ENCODE data around the gene TBC1D2. TPM values are rescaled to one million over a fixed set of nuclear protein-coding genes. Genes with fewer than 3 reads are reported as not detected.

TBC1D2 gene, protein sequence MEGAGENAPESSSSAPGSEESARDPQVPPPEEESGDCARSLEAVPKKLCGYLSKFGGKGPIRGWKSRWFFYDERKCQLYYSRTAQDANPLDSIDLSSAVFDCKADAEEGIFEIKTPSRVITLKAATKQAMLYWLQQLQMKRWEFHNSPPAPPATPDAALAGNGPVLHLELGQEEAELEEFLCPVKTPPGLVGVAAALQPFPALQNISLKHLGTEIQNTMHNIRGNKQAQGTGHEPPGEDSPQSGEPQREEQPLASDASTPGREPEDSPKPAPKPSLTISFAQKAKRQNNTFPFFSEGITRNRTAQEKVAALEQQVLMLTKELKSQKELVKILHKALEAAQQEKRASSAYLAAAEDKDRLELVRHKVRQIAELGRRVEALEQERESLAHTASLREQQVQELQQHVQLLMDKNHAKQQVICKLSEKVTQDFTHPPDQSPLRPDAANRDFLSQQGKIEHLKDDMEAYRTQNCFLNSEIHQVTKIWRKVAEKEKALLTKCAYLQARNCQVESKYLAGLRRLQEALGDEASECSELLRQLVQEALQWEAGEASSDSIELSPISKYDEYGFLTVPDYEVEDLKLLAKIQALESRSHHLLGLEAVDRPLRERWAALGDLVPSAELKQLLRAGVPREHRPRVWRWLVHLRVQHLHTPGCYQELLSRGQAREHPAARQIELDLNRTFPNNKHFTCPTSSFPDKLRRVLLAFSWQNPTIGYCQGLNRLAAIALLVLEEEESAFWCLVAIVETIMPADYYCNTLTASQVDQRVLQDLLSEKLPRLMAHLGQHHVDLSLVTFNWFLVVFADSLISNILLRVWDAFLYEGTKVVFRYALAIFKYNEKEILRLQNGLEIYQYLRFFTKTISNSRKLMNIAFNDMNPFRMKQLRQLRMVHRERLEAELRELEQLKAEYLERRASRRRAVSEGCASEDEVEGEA
- total RNA-seq = 60.1 and 194 TPM in 2 replicates

DNA sequence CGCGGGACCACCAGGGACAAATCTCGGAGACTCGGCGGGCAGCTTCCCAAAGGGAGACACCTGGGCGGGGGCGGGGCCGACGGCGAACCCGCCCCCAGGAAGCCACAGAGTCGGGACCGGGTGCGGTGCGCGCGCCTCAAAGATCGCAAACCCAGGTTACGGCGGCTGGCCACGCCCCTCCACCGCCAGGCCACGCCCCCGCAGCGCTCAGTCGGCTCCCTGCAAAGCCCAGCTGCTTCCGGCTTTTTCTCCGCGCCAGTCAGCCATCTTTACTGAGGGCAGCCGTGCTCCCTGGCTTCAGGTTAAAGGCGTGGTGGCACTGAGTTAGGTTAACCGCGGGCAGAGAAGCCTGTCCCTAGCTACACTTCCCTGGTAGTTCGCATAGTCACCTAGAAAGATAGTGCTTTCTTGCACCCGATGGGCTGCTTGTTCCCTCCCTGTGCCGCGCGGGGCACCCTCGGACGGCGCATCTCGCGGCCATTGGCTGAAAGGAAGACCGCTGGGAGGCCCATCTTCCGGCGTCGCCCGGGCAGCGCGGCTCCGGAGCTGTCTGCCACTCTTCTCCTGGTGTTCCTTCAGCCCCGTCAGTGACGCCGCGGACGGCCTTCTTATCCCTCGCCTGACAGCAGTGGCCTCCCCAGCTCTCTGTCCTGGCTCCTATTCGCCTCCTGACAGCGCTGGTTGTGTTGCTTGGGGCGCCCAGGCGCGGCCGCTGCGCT, at the start of gene TBC1D2:
TSS of gene TBC1D2 (minus strand) at position 72 of the 719 bp plus-strand sequence. CDS start 108 bp downstream, outside the sequence.

DNA sequence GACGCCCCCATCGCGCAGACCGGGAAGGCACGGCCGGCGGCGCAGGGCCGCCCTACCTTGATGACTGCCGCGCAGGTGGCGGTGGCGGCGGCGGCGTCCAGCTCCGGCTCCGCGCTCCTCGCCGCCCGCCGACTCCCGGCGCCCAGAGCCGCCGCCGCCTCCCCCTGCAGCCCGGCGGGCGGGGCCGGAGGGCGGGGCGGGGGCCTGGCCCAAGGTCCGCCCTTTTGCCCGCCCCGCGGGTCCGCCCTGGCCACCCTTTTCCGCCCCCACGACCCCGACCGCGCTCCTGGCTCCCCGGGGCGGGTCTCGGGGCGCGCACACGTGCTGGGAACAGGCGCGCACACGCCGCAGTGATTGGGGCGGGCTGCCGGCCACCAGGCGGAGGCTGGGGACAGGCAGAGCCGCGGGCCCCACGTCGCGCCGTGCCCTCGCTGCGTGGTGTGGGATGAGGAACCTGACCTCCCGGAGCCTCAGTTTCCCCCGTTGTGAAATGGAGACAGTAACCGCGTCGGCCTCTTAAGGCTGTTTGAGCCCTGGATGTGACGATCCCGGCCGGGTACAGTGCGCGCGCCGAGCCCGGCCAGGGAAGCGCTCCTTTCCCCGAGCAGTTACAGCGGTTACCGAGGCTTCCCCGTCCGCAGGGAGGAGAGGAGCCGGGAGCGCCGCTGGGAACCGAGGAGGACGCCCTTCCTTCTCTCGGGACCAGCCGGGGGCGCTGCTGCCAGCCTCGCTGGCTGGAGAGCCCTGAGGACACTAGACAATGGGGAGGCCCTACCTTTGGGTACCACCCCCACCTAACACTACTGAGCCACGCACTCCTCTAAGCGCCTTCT, 62.7 kb downstream of the TBC1D2 start, which contains the start of gene CORO2A:
TSS of gene CORO2A (minus strand) at position 135 of the 833 bp plus-strand sequence. CDS start 34,977 bp downstream, outside the sequence.

Other genes with a start within 250 kb of the TBC1D2 start
- 43.2 and 82.7 TPM in 2 replicates for gene NANS, start 198.9 kb downstream of the TBC1D2 start, total RNA-seq
- gene TRIM14, start 136.4 kb downstream of the TBC1D2 start, total RNA-seq = 4.1 and 16.7 TPM in 2 replicates
- 35.5 and 45.8 TPM in 2 replicates for gene CORO2A, start 63.0 kb downstream of the TBC1D2 start, total RNA-seq

Data from nasal cavity respiratory epithelium epithelial cell of viscerocranial mucosa (primary cell).